Liver (tissue), 2 donors: ENCODE measurements around the gene USP48.

Source experiments
- HNF4G ChIP-seq: IDR thresholded peaks from 2 replicates; pipeline ENCODE4 v1.6.1; 2016; ENCODE audit warnings: antibody characterized with exemption
- TF ChIP-seq, protein P1 (sequence below): IDR thresholded peaks from 2 replicates; pipeline ENCODE4 v1.6.1; 2016; ENCODE audit warnings: antibody characterized with exemption, mild to moderate bottlenecking
- donor health status: healthy.

DNA sequence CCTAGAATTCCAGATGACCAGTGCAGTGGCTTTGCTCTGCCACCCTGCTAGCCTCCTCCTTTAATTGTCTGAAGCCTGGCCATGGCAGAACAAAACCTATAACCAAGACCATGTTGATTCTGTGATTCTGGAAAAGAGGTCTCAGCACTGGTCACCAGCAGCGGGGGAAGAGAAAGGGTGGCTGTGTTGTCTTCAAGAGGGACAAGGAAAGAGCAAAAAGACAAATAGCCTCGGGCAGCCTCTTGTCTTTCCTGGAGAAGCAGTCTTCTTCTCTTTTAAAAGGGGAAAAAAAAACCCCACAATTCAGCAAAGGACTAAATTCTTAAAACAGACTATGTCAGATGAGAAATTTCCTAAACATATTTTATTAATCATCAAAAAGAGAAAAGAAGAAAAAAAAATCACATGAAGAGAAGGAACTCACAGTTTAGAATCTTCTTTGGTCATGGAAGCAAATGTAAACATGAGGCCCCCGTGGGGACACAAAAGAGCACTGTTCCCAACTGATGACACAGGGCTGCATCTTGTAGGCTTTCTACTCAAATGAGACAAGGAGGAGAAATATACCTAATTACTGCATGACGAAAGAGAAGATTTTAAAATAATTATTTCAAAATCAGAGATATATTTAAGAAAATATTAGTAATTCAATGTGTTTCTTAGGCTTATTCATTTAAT is 77.5 kb downstream of the USP48 start:
- no peak for TF ChIP-seq HNF4G
- TF ChIP-seq, protein P1, sequence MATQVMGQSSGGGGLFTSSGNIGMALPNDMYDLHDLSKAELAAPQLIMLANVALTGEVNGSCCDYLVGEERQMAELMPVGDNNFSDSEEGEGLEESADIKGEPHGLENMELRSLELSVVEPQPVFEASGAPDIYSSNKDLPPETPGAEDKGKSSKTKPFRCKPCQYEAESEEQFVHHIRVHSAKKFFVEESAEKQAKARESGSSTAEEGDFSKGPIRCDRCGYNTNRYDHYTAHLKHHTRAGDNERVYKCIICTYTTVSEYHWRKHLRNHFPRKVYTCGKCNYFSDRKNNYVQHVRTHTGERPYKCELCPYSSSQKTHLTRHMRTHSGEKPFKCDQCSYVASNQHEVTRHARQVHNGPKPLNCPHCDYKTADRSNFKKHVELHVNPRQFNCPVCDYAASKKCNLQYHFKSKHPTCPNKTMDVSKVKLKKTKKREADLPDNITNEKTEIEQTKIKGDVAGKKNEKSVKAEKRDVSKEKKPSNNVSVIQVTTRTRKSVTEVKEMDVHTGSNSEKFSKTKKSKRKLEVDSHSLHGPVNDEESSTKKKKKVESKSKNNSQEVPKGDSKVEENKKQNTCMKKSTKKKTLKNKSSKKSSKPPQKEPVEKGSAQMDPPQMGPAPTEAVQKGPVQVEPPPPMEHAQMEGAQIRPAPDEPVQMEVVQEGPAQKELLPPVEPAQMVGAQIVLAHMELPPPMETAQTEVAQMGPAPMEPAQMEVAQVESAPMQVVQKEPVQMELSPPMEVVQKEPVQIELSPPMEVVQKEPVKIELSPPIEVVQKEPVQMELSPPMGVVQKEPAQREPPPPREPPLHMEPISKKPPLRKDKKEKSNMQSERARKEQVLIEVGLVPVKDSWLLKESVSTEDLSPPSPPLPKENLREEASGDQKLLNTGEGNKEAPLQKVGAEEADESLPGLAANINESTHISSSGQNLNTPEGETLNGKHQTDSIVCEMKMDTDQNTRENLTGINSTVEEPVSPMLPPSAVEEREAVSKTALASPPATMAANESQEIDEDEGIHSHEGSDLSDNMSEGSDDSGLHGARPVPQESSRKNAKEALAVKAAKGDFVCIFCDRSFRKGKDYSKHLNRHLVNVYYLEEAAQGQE, result no peak
